KMS-11 (cell line): ENCODE data around the gene MAML3.

Source experiments
- H2AFZ ChIP-seq: fragments of 200-600 bp; sonication (generic); 2 replicates; pipeline ENCODE4 v1.6.1; 2016; ENCODE audit warnings: antibody characterized with exemption, mixed run types, low read depth
- H3K27ac ChIP-seq: fragments of 200-600 bp; sonication (generic); 2 replicates; pipeline ENCODE4 v1.6.1; 2016; ENCODE audit warnings: mild to moderate bottlenecking, mixed run types
- H3K27me3 ChIP-seq: fragments of 200-600 bp; sonication (generic); 2 replicates; pipeline ENCODE4 v1.6.1; 2017; ENCODE audit warnings: mild to moderate bottlenecking, low read depth, mixed run types, moderate library complexity; ENCODE audit not compliant: insufficient read depth
- H3K36me3 ChIP-seq: fragments of 200-600 bp; sonication (generic); 2 replicates; pipeline ENCODE4 v1.6.1; 2017; ENCODE audit warnings: mild to moderate bottlenecking, mixed run types; ENCODE audit not compliant: insufficient read depth
- H3K4me1 ChIP-seq: fragments of 200-600 bp; sonication (generic); 2 replicates; pipeline ENCODE4 v1.6.1; 2016; ENCODE audit warnings: mild to moderate bottlenecking, low read depth, mixed run types; ENCODE audit not compliant: poor library complexity, severe bottlenecking
- H3K4me2 ChIP-seq: fragments of 200-600 bp; sonication (generic); 2 replicates; pipeline ENCODE4 v1.7.0; 2016; ENCODE audit warnings: mild to moderate bottlenecking, mixed run types
- H3K4me3 ChIP-seq: fragments of 200-600 bp; sonication (generic); IDR thresholded peaks from 2 replicates; pipeline ENCODE4 v1.6.1; 2017; ENCODE audit warnings: low read depth, low read length, mixed read lengths; ENCODE audit not compliant: insufficient read depth
- H3K79me2 ChIP-seq: fragments of 200-600 bp; sonication (generic); 2 replicates; pipeline ENCODE4 v1.6.1; 2016; ENCODE audit warnings: low read depth, mixed run types; ENCODE audit not compliant: insufficient read depth
- H3K9ac ChIP-seq: fragments of 200-600 bp; sonication (generic); 2 replicates; pipeline ENCODE4 v1.6.1; 2016; ENCODE audit warnings: mild to moderate bottlenecking, mixed run types
- H4K20me1 ChIP-seq: fragments of 200-600 bp; sonication (generic); 2 replicates; pipeline ENCODE4 v1.6.1; 2016; ENCODE audit warnings: mild to moderate bottlenecking, mixed run types; ENCODE audit not compliant: insufficient read depth
- TF ChIP-seq, protein P1 (sequence below): fragments of 200-600 bp; sonication (generic); conservative IDR thresholded peaks from 2 replicates; pipeline ENCODE4 v1.6.1; 2017; ENCODE audit warnings: low read depth, mild to moderate bottlenecking, antibody characterized with exemption, low read length, moderate library complexity, mixed read lengths

Gene MAML3

DNA sequence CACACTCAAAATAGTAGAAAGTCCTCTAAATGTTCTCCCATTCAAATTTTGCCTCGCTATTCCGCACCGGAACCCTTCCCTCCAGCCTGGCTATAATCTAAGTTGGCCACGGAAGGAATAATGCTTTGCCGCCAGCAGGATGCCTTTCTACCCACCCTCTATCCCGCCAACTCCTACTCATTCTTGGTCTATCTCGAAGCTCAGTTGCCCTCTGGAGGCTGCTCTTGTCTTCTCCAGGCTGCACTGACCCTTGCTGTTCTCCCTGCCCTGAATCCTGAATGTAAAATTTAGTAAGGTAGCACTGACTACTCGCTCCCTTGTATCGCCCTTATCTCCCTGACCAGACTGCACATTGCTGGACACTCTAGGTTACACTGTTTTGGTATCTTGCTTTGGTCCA lies 275.9 kb downstream of the MAML3 start:
- Histone ChIP-seq H2AFZ (no peak overlapping the region), H3K27me3 (no peaks in the 10 kb centered on the region), H3K9ac (no peak overlapping the region; the same call in 1 of the 2 replicates), H3K4me1 (no peaks in the 10 kb centered on the region), H3K79me2 (no peaks in the 10 kb centered on the region), H4K20me1 (no peaks in the 10 kb centered on the region), H3K4me3 (no peak overlapping the region), H3K4me2 (no peak overlapping the region), H3K27ac (no peak overlapping the region), H3K36me3 (no peaks in the 10 kb centered on the region)
- TF ChIP-seq, protein P1, sequence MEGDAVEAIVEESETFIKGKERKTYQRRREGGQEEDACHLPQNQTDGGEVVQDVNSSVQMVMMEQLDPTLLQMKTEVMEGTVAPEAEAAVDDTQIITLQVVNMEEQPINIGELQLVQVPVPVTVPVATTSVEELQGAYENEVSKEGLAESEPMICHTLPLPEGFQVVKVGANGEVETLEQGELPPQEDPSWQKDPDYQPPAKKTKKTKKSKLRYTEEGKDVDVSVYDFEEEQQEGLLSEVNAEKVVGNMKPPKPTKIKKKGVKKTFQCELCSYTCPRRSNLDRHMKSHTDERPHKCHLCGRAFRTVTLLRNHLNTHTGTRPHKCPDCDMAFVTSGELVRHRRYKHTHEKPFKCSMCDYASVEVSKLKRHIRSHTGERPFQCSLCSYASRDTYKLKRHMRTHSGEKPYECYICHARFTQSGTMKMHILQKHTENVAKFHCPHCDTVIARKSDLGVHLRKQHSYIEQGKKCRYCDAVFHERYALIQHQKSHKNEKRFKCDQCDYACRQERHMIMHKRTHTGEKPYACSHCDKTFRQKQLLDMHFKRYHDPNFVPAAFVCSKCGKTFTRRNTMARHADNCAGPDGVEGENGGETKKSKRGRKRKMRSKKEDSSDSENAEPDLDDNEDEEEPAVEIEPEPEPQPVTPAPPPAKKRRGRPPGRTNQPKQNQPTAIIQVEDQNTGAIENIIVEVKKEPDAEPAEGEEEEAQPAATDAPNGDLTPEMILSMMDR: no peak

DNA sequence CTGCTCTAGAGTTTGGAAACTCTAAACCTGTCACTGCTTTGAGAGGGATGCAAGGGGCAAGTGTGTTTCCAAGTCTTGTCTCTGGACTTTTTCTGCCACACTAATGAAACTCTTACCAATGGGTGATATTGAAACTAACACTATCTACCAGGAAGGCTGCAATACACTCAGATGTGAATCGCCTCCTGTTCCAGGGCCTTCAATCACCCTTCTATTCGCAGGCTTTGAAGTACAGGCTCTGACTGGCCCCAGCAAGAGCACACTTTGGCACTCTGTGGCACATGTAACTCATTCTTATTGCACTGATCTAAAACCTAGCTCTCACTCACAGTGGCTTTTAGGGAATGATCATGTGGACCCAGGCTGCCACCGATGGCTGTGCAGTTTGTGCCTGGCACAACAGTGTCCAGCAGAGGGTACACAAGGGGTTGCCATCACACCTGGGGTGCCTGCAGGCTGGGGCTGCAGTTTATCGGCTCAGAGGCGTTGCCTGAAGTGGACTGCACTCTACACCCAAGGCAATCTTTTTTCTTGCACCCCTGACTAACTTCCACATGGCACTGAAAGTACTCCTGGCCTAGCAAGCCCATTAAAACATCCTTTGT lies 277.5 kb downstream of the MAML3 start:
- TF ChIP-seq, protein P1: no peak
- Histone ChIP-seq H3K4me1 (no peaks in the 10 kb centered on the region), H3K27ac (no peak overlapping the region), H2AFZ (no peak overlapping the region), H3K36me3 (no peaks in the 10 kb centered on the region), H4K20me1 (no peaks in the 10 kb centered on the region), H3K79me2 (no peaks in the 10 kb centered on the region), H3K4me3 (no peak overlapping the region), H3K9ac (no peak overlapping the region), H3K27me3 (no peaks in the 10 kb centered on the region), H3K4me2 (no peak overlapping the region)

DNA sequence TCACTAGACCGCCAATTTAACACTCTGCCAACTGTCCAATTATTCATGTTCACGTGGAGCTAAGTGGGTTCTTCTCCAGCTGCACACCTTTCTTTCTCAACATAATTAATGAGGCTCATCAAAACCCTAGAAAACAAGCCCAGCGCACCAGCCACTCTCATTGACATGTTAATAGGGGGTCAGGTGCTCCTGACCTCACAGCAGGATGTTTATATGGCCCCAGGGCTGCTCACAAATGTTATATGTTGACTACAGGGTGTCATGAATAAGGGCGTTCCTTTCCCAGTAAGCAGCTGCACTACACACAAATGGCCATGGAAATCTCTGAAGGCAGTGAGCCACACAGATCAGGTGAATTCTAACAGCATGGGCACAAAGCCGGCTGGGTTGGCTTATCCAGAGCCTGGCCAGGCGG lies 278.6 kb downstream of the MAML3 start:
- H3K27me3 ChIP-seq: no peaks in the 10 kb centered on the region
- H3K4me3 ChIP-seq: no peak overlapping the region
- no peak overlapping the region for H3K27ac ChIP-seq
- H4K20me1 ChIP-seq: no peaks in the 10 kb centered on the region
- H3K36me3 ChIP-seq: no peaks in the 10 kb centered on the region
- H3K4me2 ChIP-seq: no peak overlapping the region
- TF ChIP-seq, protein P1: no peak
- H3K9ac ChIP-seq: no peak overlapping the region
- no peak overlapping the region for H2AFZ ChIP-seq
- no peaks in the 10 kb centered on the region for H3K4me1 ChIP-seq
- H3K79me2 ChIP-seq: no peaks in the 10 kb centered on the region

DNA sequence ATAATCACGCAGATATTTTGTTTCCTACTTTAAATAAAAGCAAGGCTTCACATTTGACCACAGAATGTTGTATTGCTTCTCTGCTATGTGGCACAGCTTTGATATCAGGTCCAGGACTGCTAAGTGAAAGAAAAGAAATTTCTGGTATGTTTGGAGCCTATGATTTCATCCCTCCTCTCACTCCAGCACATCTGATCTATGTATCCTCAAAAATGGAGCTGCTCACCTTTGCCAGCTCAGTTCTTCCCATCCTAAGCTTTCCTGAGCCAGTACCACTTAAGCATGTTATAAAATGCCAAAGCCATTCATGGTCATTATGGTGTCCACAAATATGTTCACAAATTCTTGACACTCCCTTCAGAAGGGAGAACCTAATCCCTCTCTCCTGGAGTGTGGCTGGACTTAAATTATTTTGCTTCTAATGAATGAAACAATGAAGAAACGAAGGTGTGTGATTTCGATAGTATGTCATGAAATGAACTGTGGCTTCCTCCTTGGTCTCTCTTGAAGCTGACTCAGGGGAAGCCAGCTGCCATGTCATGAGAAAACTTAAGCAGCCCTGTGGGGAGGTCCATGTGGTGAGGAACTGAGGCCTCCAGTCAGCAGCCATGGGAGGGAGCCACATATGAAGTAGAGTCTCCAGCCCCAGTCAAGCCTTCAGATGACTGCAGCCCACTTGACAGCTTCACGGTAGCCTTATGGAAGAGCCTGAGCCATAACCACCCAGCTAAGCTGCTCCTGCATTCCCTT lies 280.7 kb downstream of the MAML3 start:
- Histone ChIP-seq H3K79me2 (no peaks in the 10 kb centered on the region), H3K4me2 (no peak overlapping the region), H4K20me1 (no peaks in the 10 kb centered on the region), H3K4me1 (no peaks in the 10 kb centered on the region), H2AFZ (no peak overlapping the region), H3K4me3 (no peak overlapping the region), H3K9ac (no peak overlapping the region), H3K27me3 (no peaks in the 10 kb centered on the region), H3K27ac (no peak overlapping the region), H3K36me3 (no peaks in the 10 kb centered on the region)
- TF ChIP-seq, protein P1: no peak
